Measurements from ENCODE around the gene CIC. TPM values are rescaled to one million over a fixed set of nuclear protein-coding genes. Genes with fewer than 3 reads are reported as not detected.

CIC gene
- total and polyA plus RNA-seq, 10 of the 15 experiments (the other 5 are each of a cell fraction or from before 2014, with no cell fraction given): 0.18 to 50.6 (median 7.1) TPM

- BruUV-seq (replicated peaks): no TSS peak
- CTCF ChIA-PET: interaction anchor here (0.6 to 1.0 kb wide), 2 partner anchors 10 to 14 kb away, joined by 3 read pairs; no protein-coding TSS in a partner anchor
- H3K9ac ChIP-seq (ENCODE audit: control insufficient read depth, insufficient read depth, low read length): no peak overlapping the region
These were observed 43.2 kb upstream of the CIC start for GRCh38 chr19:42225718-42226292.

More at GRCh38 chr19:42225718-42226292, 43.2 kb upstream of the CIC start:
- SMC1A ChIA-PET (ENCODE audit: uncharacterized antibody, unreplicated experiment): interaction anchor here (0.6 kb wide), 1 partner anchor 97 kb away, joined by 3 read pairs; no protein-coding TSS in a partner anchor
- Histone ChIP-seq H3K4me2 (ENCODE audit: control insufficient read depth, insufficient read depth) (no peak overlapping the region), H2AFZ (ENCODE audit: control insufficient read depth, low read depth, low read length) (no peak overlapping the region), H4K20me1 (ENCODE audit: control insufficient read depth, insufficient read depth) (no peaks in the 10 kb centered on the region; the same call in none of the 2 replicates), H3K36me3 (ENCODE audit: control insufficient read depth in 2 of 2, insufficient read depth in 2 of 2, low read length in 1 of 2) (peaks cover 17 to 32% of the 10 kb centered on the region in 2 experiments), H3K9me3 (replicated peaks; ENCODE audit: control insufficient read depth, insufficient read depth, low read length) (no peaks in the 10 kb centered on the region), H3K79me2 (ENCODE audit: control insufficient read depth, insufficient read depth, low read length) (peaks cover 20% of the 10 kb centered on the region), H3K27me3 (replicated peaks in 1 of 2; ENCODE audit: control insufficient read depth in 2 of 2, insufficient read depth in 2 of 2, low read length in 1 of 2) (no peaks in the 10 kb centered on the region), H3K4me3 (no peak overlapping the region), H3K27ac (ENCODE audit: control insufficient read depth, insufficient read depth) (no peak overlapping the region), H3K4me1 (ENCODE audit: control insufficient read depth, insufficient read depth, low read length) (0 out of 2 replicates have a peak, but pooled peaks cover 3% of the 10 kb centered on the region)
- no peak for TF ChIP-seq SPI1 (IDR thresholded peaks at IDR 0.05; ENCODE audit: borderline replicate concordance, insufficient read depth, low read depth, low read length)
- no peak for TF ChIP-seq NFIC (IDR thresholded peaks at IDR 0.05; ENCODE audit: low read depth, low read length)
- no peak for TF ChIP-seq SIN3A (IDR thresholded peaks at IDR 0.05; ENCODE audit: low read depth, low read length)
- TF ChIP-seq, protein P1, sequence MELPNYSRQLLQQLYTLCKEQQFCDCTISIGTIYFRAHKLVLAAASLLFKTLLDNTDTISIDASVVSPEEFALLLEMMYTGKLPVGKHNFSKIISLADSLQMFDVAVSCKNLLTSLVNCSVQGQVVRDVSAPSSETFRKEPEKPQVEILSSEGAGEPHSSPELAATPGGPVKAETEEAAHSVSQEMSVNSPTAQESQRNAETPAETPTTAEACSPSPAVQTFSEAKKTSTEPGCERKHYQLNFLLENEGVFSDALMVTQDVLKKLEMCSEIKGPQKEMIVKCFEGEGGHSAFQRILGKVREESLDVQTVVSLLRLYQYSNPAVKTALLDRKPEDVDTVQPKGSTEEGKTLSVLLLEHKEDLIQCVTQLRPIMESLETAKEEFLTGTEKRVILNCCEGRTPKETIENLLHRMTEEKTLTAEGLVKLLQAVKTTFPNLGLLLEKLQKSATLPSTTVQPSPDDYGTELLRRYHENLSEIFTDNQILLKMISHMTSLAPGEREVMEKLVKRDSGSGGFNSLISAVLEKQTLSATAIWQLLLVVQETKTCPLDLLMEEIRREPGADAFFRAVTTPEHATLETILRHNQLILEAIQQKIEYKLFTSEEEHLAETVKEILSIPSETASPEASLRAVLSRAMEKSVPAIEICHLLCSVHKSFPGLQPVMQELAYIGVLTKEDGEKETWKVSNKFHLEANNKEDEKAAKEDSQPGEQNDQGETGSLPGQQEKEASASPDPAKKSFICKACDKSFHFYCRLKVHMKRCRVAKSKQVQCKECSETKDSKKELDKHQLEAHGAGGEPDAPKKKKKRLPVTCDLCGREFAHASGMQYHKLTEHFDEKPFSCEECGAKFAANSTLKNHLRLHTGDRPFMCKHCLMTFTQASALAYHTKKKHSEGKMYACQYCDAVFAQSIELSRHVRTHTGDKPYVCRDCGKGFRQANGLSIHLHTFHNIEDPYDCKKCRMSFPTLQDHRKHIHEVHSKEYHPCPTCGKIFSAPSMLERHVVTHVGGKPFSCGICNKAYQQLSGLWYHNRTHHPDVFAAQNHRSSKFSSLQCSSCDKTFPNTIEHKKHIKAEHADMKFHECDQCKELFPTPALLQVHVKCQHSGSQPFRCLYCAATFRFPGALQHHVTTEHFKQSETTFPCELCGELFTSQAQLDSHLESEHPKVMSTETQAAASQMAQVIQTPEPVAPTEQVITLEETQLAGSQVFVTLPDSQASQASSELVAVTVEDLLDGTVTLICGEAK (IDR thresholded peaks at IDR 0.05; ENCODE audit: borderline replicate concordance): no peak
- DNase-seq (ENCODE audit: low read depth, low spot score) (no peak), ATAC-seq (no peak), FAIRE-seq (no peak)
- 97% methylated on average over 26 of the region's 33 CpGs for WGBS (ENCODE audit: insufficient coverage, insufficient replicate concordance, low lambda C conversion rate, missing lambda C conversion rate)
- in situ Hi-C loops (cut with MboI) (no loop called here), intact Hi-C loops (cut with micrococcal nuclease; ENCODE audit: unreplicated experiment) (no loop called here)
- RAD21 ChIA-PET (ENCODE audit: unreplicated experiment): no interaction called here
- POLR2A ChIA-PET: interaction anchor here (0.5 to 1.2 kb wide), 2 partner anchors 17 to 96 kb away, joined by 3 read pairs; no protein-coding TSS in a partner anchor

Data from GM12878 (cell line).